HG03103 (cell line): ENCODE data around the gene AFAP1.

Experiments
- ATAC-seq: cut with Tn5 transposase; IDR thresholded peaks from one replicate; pipeline ENCODE4 v1.9.1; 2021; ENCODE audit warnings: low read depth; ENCODE audit not compliant: unreplicated experiment

AFAP1 gene

DNA sequence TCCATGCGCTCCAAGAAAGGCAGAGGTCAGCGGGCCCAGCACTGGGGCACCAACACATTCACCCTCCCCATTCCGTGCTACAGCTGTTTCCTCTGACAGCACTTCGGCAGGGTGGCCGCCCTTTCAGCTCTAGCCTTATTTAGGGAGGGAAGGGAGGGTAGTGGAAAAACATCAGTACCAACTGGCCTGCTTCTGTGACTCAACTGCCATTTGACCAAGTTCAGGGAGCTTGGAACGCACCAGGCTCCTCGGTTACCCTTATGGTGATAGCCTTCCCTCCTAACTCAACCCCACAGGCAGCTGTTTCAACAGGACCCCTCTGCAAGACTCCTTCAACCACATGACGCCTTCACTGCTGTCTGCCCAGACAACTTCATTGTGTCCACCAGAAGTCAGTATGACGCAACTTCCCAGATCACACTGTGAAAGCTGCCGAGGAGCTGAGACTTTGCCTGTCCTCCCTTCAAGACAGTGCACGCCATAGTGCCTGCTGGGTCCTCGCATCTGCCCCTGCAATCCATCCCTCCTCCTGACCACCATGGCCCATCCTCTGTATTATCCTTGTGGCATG lies 132.2 kb downstream of the AFAP1 start:
- no peak for ATAC-seq

DNA sequence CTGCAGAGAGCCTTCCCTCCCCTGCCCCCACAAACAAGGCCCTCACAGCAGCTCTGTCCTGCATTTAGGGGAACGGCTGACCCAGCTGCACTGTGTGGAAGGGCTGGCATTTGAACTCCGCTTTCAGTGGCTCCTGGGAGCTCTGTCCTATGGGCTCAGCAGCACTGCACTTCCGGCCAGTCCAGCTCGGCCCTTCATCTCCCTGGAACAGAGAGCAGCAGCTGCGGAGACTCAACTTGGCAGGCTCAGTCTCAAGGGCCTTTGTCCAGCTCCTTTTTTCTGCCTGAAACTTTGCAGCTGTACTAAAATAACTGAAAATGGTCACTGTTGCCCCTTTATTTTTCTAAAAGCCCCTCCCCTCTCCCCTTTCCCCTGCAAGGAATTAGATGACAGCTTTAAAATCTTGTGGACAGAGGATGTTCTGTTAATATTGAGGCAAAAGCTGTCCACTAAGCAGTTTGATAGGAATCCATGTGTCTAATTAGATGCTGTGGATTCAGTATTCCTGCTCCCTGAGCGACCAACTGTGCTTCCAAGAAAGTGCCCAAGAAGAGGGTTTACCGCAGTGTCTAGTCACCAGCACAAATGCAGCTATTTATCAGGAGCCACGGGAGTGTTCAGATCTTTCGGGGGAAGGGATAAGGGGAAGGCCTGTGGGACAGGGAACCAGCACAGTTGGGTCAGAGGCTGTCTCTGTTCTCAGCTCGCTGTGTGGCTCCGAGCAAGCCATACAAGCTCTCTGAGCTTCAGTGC lies 133.1 kb downstream of the AFAP1 start:
- no peak for ATAC-seq

DNA sequence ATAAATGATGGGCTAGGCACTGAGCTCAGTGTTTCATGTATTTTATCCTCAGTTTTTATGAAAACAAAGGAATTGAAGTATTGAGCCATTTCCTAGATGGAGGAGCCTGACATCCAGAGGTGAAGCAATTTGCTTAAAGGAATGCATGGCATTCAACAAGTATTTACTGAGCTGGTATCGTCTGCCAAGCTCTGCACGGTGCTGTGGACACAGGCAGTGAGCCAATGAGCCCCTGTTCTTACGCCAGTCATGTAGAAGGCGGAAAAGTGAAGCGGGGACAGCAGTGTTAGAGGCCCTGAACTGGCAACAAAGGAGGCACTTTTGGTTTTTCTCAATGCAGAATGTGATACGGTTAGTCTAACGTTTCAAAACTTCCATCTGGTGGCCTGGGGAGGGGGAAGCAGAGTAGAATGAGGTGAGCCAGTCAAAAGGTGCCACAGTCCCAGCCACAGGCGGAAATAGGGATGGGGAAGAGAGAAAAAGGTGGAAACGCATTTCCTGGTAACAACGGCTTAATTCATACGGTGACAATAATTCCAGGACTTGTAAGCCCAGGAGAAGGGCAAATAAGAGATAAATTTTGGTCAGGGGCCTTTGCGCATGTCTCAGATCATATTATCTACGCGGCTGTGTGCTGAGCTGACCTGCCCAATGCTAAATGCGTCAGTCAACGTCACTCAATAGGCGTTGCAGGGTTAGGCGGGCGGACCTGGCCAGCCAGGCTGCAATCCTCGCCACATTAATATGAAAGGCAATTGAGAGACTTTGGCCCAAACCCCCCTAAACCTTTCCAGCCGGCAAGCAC lies 133.9 kb downstream of the AFAP1 start:
- ATAC-seq: no peak

- no peak for ATAC-seq
These were observed 134.8 kb downstream of the AFAP1 start for GRCh38 chr4:7804756-7805385.

- ATAC-seq: no peak
These were observed 135.5 kb downstream of the AFAP1 start for GRCh38 chr4:7803992-7804755.

- ATAC-seq: no peak
These were observed 136.3 kb downstream of the AFAP1 start for GRCh38 chr4:7803371-7803770.

DNA sequence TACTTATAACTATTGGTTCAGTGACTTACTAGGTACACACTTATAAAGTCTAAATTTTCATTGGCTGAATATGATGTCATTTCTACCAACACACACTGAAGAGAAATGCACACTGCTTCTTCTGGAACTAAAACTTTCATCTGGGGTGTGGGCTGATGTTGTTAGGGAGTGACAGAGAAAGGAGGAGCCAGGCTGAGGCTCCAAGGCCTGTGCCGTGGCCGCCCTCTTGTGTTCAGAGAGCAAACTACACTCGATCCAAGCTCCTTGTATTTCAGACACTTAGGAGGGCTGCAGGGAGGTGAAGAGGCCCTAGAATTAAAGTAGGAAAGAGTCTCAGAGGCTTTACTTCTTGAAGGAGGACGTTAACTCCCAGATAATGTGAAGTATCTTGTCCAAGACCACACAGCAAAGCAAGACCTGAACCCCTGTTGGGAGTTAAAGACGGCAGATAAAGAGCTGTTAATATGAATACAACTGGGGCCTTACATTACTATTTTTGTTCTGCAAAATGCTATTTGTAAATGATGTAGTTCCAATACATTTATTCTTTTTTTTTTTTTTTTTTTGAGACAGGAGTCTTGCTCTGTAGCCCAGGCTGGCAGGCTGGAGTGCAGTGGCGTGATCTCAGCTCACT lies 137.5 kb downstream of the AFAP1 start:
- peak; percentile 74 for ATAC-seq

GRCh38 chr4:7801641-7802040 lies 138.0 kb downstream of the AFAP1 start:
- ATAC-seq: no peak

DNA sequence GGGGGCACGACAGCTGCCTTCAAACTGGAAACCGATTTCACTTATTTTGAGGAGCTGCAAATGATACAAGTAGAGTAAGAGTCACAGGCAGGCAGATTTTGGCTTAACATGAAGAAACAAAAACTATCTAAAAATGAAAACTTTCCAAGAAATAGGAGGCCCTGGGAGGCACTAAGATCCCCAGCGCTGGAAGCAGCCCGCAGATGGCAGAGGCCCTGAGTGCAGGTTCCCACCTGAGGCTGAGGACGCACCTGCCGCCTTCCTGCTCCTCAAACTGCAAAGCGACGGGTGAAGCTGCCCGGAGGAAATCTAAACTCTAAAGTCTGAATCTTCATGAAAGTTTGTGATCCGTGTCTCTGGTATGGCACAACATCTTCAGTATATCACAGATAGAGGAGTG lies 138.7 kb downstream of the AFAP1 start:
- no peak for ATAC-seq

- no peak for ATAC-seq
These were observed 139.3 kb downstream of the AFAP1 start for GRCh38 chr4:7800410-7800809.

DNA sequence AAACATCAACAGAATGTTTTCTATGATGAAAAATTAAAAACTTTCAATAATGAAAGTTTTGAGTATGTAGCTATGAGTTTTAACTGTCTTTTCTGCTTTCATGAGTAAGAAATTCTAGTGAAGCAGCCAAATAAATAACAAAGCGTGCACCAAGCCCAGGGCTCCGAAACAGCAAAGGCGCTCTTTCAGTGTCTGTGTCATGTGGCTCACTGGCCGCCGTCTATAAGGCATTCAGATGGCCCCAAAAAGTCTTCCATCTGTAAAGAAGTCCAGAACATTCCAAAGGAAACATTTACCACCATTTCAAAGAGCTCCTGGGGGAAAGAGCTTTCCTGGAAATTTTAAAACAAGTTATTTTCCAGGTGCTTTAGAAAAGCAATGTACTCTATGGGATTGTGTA lies 139.9 kb downstream of the AFAP1 start:
- no peak for ATAC-seq

GRCh38 chr4:7799306-7799705 lies 140.4 kb downstream of the AFAP1 start:
- ATAC-seq: no peak

DNA sequence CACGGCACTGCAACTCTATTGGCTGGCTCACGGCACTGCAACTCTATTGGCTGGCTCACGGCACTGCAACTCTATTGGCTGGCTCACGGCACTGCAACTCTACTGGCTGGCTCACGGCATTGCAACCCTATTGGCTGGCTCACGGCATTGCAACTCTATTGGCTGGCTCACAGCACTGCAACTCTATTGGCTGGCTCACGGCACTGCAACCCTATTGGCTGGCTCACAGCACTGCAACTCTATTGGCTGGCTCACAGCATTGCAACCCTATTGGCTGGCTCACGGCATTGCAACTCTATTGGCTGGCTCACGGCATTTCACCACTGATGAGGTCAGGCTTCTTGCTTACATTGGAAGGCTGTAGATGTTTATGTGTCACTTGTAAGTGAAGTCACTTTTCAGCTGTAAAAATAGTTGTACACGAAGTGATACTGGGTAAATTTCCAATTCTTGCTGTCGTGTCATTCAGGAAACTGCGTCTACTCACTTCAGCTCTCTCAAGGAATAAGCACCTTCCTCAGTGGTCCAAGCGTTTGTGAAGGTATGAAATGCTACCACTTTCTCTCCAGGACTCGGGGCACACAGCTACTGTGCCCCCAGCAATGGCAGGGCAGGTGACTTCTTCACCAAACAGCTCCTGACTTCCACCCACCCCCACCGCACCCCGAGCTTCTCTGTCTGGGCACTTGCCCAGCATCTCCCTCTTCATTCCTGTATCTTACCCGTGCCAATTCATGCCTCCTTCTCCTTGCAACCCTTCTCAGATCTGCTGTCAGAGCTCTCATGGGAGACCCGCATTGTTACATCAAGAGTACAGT lies 141.3 kb downstream of the AFAP1 start:
- ATAC-seq: no peak

DNA sequence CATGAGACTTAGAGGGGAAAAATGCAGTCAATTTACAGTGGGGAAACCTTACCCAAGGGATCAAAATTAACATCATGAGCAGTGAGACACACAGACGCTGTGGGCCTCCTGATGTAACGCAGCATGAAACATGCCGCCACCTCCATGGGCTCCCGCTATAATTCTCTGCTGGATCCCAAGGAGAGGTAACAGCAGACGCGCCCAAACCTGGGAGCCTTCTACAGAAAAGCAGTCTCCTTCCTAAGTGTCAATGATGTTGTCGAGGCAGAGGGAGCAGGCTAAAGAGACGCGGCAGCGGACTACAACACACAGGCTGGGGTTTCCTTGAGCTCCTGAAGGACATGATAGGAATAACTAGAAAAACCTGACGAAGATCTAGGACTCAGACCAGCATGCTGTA lies 142.3 kb downstream of the AFAP1 start:
- ATAC-seq: no peak

GRCh38 chr4:7795983-7796382 lies 143.7 kb downstream of the AFAP1 start:
- no peak for ATAC-seq

GRCh38 chr4:7793186-7793585 lies 146.5 kb downstream of the AFAP1 start:
- ATAC-seq: no peak

- ATAC-seq: peak; percentile 80
These were observed 147.0 kb downstream of the AFAP1 start for GRCh38 chr4:7792616-7793015.

GRCh38 chr4:7790999-7791398 lies 148.7 kb downstream of the AFAP1 start:
- no peak for ATAC-seq

DNA sequence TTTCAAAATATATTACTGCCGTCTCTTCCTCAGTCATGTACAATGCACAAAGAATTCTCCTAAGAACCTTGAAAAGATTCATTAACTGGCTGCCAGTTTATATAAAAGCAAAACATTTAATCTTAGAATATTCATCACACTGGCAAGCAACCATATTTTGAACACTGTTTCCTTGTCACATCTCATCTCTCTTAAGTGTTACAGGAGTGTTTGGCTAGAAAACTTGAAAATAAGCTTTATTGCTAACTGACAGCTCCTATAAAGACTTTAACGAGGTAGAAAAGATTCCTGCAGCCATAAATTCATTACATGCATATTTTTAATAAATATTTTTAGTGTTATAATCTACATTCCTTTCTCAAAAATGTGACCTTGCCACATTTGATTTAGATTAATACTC lies 149.6 kb downstream of the AFAP1 start:
- no peak for ATAC-seq
